ENCODE measurements around the gene EPHB1. TPM values are rescaled to one million over a fixed set of nuclear protein-coding genes. Genes with fewer than 3 reads are reported as not detected.

Gene EPHB1
- total RNA-seq, 2 donors from 2014 or later, result 0.60 TPM; not detected in 1

DNA sequence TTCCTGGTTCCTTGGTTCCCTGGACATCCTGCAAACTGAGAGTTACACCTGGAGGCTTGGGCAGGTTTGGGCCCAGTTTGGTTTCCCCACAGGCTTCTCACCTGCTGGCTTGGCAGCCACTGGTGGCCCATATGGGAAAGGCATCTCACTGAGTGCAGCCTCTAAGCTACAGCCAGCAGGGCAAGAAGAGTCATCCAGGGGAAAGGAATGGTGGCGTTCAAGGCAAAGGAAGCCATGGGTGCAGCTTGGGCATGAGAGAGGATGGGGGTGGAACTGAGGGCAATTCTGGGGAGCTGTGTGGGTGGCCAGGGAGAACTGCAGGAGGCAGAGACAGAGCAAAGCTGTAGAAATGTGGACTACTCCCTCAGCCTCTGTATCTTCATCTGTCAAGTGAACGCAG is 106.4 kb downstream of the EPHB1 start:
- no peak for ATAC-seq
- Mint-ChIP-seq H3K9me3 (no peaks in the 10 kb centered on the region), H3K36me3 (no peaks in the 10 kb centered on the region), H3K27ac (no peak overlapping the region)
- no peak for DNase-seq (ENCODE audit: low spot score in 2 of 2)

DNA sequence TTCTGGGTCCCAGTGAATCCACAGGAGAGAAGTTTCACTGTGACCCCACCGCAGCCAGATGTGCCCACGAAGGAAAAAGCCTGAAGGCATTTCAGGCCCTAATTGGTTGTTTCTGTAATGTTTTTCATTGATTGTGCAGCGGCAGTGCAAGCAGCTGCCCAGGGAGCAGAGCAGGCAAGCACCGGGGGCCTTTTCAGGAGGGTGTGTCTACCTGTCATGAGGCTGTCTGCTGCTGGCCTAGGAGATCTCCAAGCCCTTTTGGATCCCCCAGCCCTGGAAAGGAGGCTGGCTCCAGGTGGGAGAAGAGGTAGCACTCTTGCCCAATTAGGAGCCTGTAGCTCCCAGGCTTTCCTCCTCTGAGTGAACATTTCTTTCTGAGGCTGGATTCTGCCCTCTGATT is 108.8 kb downstream of the EPHB1 start:
- Mint-ChIP-seq H3K27ac (no peak overlapping the region), H3K36me3 (no peaks in the 10 kb centered on the region), H3K9me3 (no peaks in the 10 kb centered on the region)
- DNase-seq (ENCODE audit: low spot score in 2 of 2), result no peak
- ATAC-seq, result peak in 1 of 2 donors; percentile 32

DNA sequence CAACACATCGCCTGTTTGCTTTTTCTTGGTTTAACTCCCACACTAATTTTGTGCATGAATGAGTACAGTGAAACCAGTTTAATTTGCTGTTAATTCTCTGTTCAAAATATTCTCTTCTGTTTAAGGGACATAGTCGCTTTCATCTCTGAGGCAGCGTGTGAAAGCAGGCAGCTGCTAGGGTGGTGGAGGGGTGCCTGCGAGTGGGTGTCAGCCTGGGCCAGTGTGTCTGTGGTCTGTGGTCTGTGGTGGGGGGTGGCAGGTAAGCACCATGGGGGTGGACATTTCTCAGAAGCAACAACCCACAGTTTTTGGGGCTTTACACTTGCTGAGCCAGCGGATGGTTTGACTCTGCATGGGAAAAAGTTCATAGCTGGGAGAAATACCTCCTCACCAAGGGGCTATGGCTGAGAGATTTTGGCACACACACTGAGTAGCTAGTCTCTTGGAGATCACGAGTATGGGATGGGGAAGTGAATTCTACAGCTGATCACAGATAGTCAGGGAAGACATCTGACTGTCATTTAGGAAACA is 109.2 kb downstream of the EPHB1 start:
- Mint-ChIP-seq H3K9me3 (no peaks in the 10 kb centered on the region), H3K27ac (peak overlapping the region in 1 of 2 donors; percentile 85), H3K36me3 (no peaks in the 10 kb centered on the region)
- peak; percentile 66 to 91 for ATAC-seq
- DNase-seq (ENCODE audit: low spot score in 2 of 2), result no peak

DNA sequence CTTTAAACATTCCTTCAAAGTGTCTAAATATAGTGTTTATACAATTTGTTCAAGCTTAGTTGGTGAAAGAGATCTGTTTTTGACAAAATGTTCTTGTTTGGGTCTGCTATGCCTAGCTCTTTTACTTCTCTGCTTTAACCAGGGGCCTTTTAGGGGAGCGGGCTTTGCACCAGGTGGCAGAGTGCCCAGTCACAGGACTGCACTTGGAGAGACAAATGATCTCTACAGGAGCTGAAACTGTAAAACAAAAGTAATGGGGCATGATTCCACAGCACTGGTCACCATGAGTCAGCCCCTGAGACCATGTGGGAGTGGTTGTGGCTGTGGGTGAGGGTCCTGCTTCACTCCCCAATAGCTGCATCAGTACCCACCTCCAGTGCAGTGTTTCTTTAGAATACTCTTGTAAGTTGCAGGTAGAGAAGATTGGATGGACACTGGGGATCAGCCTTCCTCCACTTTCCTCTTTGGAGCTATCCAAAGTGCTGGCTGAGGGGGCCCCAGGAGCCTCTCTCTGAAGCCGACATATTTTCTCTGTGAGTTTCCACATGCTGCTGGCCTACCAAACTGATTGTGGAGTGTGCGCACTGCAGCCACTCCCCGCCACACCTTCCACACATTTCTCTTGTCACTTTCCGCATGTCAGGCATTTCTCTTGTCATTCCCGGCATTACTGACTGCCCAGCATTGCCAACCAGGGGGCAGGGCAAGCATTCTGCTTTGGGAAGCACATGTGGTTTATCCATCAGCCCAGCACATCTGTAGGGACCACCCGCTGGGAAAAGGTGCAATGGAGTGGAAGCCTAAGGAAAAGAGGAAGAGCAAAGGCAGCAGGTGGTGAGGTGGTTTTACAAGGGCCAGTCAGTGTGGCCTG is 110.0 kb downstream of the EPHB1 start:
- Mint-ChIP-seq H3K27ac (no peak overlapping the region), H3K36me3 (no peaks in the 10 kb centered on the region), H3K9me3 (no peaks in the 10 kb centered on the region)
- no peak for DNase-seq (ENCODE audit: low spot score in 2 of 2)
- peak in 1 of 2 donors; percentile 13 for ATAC-seq

DNA sequence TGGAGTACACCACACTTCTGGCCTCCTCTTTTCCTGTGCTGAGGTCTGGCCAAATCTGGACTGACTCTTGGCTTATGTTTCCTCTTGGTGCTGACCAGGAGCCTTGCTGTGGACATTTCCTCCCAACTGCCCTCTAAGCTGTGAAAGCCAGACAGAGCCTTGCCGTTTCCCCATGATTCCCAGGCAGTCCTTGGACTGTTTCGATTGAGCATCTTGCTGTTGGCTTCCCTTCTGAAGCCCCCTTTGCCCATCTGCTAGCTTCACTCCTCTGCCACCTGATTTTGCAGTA is 110.5 kb downstream of the EPHB1 start:
- no peak overlapping the region for H3K27ac Mint-ChIP-seq
- ATAC-seq (no peak), DNase-seq (ENCODE audit: low spot score in 2 of 2) (no peak)
- no peaks in the 10 kb centered on the region for H3K36me3 Mint-ChIP-seq
- no peaks in the 10 kb centered on the region for H3K9me3 Mint-ChIP-seq

DNA sequence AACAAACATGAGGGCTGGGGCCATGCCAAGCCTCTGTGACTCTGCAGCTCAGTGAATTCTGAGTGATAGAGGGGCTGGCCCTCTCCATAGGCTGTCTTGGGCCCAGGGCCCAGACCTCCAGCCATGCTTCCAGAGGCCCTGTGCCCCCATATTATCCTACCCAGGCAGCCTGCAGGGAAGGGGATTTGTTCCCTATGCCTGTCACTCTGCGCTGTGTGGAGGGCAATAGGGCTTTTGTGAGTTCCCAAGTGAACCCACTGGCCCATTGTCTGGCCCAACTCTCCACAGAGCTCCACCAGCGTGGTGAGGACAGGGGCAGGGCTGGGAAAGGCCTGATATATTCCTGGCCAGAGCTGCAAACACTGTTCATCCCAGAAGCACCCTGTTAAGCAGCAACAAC is 113.2 kb downstream of the EPHB1 start:
- Mint-ChIP-seq H3K27ac (no peak overlapping the region), H3K36me3 (no peaks in the 10 kb centered on the region), H3K9me3 (no peaks in the 10 kb centered on the region)
- no peak for DNase-seq (ENCODE audit: low spot score in 2 of 2)
- no peak for ATAC-seq

DNA sequence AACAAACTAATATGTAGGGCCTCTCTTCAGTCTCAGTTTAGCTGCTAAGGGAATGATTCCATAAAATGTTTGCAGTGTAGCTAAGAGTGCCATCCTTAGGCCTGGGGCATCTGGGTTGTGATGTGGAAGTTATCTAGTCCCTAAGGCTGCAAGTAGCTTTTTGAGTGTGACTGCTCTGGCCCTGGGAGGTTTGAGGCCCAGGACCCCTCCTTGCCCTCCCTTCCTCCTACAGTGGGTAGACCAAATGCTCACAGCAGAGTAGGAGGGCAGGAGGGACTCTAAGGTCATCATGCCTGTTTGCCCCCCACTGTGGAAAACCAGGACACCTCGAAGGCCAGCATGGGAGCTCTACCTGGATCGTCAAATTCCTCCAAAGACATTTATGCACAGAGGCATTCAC is 115.0 kb downstream of the EPHB1 start:
- Mint-ChIP-seq H3K27ac (no peak overlapping the region), H3K9me3 (no peaks in the 10 kb centered on the region), H3K36me3 (no peaks in the 10 kb centered on the region)
- DNase-seq (ENCODE audit: low spot score in 2 of 2), result no peak
- ATAC-seq, result no peak

DNA sequence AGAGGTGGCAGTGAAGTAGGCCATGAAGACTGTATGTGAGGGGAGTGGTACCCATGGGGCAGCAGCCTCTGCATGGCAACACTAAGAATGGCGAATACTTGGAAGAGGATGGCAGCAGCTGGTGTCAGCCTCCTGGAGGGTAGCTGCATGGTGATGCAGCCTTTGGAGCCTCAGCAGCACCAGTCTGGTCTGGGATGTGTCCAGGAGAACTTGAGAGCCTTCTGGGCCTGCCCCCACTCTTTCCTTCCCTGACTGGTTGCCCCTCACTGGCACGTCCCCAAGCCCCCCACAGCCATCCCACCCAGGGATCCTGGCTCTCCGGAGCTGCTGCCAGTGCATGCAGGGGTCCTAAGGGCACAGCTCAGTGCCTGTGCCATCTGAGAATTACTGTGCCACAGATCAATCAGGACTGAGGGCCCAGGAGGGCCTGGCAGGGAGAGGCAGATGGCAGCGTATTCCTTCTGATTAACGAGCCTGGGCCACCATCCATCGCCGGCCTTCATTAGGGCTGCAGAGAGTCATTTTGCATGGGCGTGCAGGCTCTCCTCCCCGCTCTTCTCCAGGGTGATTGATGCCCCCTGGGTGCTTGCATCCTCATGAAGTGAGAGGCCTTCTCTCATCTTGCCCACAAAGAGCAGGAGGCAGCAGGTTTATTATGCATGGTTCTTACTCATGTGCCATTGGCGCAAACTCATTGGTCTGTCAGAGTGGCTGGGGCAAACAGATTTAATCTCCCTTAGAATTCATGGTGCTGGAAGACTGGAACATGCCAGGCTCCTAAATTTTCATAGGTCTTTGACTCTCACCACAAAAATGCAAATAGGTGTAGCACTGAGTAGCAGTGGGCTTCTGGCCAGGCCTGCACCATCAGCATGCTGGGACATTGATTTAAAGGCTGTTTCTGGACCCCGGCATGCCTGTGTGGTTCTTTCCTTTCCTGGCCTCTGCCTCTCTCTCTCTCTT is 116.8 kb downstream of the EPHB1 start:
- H3K36me3 Mint-ChIP-seq, result no peaks in the 10 kb centered on the region
- no peak for ATAC-seq

DNA sequence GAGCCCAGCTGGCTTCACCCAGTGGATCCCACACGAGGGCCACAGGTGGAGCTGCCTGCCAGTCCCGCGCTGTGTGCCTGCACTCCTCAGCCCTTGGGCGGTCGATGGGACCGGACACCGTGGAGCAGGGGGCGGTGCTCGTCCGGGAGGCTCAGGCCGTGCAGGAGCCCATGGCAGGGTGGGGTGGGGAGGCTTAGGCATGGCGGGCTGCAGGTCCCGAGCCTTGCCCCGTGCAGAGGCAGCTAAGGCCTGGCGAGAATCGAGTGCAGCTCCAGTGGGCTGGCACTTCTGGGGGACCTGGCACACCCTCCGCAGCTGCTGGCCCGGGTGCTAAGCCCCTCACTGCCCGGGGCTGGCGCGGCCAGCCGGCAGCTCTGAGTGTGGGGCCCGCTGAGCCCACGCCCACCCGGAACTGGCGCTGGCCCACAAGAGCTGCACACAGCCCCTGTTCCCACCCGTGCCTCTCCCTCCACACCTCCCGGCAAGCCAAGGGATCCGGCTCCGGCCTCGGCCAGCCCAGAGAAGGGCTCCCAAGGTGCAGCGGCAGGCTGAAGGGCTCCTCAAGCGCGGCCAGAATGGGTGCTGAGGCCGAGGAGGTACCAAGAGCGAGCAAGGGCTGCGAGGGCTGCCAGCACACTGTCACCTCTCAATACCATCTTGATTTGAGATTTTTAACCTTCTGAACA is 121.4 kb downstream of the EPHB1 start:
- DNase-seq (ENCODE audit: low spot score in 2 of 2) (no peak), ATAC-seq (no peak)
- Mint-ChIP-seq H3K27ac (no peak overlapping the region), H3K36me3 (no peaks in the 10 kb centered on the region), H3K9me3 (no peaks in the 10 kb centered on the region)

More for the DNA sequence above, 116.8 kb downstream of the EPHB1 start:
- DNase-seq (ENCODE audit: low spot score in 2 of 2), result no peak
- no peaks in the 10 kb centered on the region for H3K9me3 Mint-ChIP-seq
- H3K27ac Mint-ChIP-seq, result no peak overlapping the region

DNA sequence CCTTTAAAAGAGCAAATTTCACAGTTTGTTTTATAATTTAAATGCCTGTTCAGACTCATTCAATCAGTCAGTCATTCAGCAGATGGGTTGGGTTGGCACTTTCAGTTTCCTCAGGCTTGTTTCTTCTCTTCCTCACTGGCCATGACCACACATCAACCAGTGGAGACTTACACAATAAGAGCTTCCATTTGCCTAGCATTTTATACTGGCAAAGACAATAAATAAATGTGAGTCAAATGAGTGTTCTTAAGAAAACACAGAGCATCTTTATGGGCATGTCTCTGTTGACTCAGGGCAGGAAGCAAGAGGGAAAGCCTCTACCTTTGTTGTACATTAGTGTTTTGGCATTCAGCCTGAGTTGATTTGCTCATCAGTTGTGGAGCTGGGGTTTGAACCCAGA is 122.6 kb downstream of the EPHB1 start:
- ATAC-seq (no peak), DNase-seq (ENCODE audit: low spot score in 2 of 2) (no peak)
- Mint-ChIP-seq H3K9me3 (no peaks in the 10 kb centered on the region), H3K27ac (no peak overlapping the region), H3K36me3 (no peaks in the 10 kb centered on the region)

DNA sequence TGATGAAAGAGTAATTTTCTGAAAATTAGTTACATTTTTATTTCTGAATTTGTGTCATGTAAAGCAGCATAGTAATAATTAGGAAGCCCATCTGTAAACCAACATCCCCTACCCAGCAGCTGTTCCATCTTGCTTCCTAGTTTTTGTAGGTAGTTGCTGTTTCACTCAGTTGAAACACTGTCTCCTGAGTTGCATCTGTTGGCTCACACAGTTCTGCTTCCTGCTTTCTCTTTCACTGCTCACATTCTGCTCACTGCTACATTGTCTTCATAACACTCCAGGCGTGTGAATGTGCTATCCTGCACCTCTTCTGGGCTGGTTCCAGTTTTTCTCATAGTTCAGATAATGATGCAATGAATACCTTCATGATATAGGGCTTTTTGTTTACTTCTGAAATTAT is 123.4 kb downstream of the EPHB1 start:
- DNase-seq (ENCODE audit: low spot score in 2 of 2), result no peak
- H3K36me3 Mint-ChIP-seq, result no peaks in the 10 kb centered on the region
- H3K27ac Mint-ChIP-seq, result no peak overlapping the region
- H3K9me3 Mint-ChIP-seq, result no peaks in the 10 kb centered on the region
- no peak for ATAC-seq

DNA sequence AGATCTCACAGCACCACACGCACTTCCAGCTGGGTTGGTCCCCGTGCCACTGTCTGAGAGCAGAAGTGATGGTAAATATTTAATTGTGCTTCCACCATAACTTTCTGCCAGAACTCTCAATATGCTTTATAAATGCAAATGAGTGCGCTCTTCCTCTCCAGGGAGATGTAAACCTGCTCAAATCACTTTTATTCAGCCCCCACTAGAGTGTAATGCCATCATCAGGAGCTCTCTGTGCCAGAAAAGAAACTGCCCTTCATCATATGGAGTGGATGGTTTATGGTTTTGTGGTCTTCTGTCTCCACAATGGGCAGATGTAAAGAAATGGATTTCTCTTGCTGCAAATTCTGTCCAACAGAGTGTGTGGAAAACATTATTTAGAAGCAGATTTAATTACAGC is 127.0 kb downstream of the EPHB1 start:
- Mint-ChIP-seq H3K36me3 (no peaks in the 10 kb centered on the region), H3K27ac (no peak overlapping the region), H3K9me3 (peaks cover 0 to 4% of the 10 kb centered on the region in 2 donors)
- ATAC-seq (no peak), DNase-seq (ENCODE audit: low spot score in 2 of 2) (no peak)

DNA sequence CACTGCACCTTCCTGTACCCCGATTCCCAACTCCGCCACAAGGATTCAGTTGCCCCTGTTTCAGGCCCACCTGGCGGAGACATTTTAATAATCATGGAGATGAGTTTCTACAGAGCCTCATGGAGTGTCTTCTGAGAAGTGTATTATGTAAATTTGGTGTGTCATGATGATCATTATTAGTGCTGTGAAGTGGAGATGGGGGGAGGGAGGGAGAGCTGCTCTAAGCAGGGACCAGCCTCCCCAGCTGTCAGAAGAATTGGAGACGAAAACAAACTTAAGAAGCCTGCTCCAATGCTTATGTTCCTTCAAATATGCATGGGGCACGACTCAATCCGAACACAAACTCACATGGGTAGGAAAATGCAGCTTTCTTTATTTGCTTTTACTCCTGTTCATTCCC is 127.8 kb downstream of the EPHB1 start:
- H3K9me3 Mint-ChIP-seq, result peaks cover 0 to 4% of the 10 kb centered on the region in 2 donors
- H3K36me3 Mint-ChIP-seq, result no peaks in the 10 kb centered on the region
- DNase-seq (ENCODE audit: low spot score in 2 of 2), result no peak
- H3K27ac Mint-ChIP-seq, result no peak overlapping the region
- no peak for ATAC-seq

DNA sequence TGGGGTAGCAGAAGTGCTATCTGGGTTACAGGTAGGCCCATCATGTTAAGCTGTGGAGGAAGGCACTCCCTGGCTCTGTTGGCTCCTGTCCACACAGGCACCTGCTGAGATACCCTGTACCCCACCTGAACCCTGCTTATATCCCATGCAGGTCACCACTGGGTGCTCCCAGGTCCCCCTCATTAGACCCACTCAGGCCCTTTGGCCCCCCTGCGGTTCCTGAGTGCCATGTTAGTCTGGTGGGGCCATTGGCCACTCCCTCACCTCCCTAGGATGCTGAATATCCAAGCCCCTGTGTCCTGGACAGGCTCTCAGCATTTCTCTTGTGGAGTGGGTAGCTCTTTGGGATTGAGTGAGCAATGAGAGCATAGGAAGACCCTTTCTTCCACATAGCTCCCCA is 128.2 kb downstream of the EPHB1 start:
- Mint-ChIP-seq H3K27ac (no peak overlapping the region), H3K36me3 (no peaks in the 10 kb centered on the region), H3K9me3 (peaks cover 0 to 4% of the 10 kb centered on the region in 2 donors)
- no peak for ATAC-seq
- no peak for DNase-seq (ENCODE audit: low spot score in 2 of 2)

DNA sequence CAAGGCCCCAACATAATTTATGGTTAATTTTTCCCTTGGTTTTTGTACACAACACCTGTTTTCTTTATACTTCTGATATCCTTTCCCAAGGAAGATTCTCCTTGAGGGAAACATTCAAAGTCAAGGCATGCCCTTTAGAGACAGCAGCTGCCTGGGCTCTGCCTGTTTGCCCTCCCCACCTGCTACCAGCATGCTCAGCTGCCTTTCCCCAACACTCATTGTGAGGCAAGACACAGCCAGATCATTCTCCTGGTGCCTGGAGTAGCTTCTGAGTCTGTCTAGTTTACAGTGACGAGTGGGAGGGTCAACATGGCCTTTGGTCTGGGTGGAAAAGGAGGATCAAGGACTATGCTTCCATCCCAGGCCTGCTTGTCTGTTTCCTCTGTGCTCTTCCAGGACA is 132.5 kb downstream of the EPHB1 start:
- DNase-seq (ENCODE audit: low spot score in 2 of 2) (no peak), ATAC-seq (no peak)
- Mint-ChIP-seq H3K36me3 (no peaks in the 10 kb centered on the region), H3K27ac (no peak overlapping the region), H3K9me3 (peaks cover 0 to 4% of the 10 kb centered on the region in 2 donors)

DNA sequence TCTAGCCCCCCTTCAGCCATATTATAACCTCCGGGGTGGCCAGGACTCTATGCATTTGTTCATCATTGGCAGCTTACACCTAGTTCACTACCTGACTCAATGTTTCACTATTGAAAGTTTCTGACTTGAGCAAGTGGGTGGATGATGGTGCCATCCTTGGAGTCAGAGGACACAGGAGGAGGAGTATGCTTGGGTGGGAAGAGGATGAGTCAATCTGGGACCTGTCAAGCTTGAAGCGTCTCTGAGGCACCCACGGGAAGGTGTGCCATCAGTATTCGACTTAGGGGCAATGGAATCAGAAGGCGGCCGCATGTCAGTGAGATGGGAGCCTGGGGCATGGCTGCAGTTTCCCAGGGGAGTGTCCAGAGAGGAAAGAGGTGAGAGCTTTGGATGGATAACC is 133.3 kb downstream of the EPHB1 start:
- H3K27ac Mint-ChIP-seq, result peak overlapping the region in 1 of 2 donors; percentile 5
- H3K9me3 Mint-ChIP-seq, result peaks cover 0 to 4% of the 10 kb centered on the region in 2 donors
- ATAC-seq, result peak in 1 of 2 donors; percentile 61
- DNase-seq (ENCODE audit: low spot score in 2 of 2), result no peak
- no peaks in the 10 kb centered on the region for H3K36me3 Mint-ChIP-seq

DNA sequence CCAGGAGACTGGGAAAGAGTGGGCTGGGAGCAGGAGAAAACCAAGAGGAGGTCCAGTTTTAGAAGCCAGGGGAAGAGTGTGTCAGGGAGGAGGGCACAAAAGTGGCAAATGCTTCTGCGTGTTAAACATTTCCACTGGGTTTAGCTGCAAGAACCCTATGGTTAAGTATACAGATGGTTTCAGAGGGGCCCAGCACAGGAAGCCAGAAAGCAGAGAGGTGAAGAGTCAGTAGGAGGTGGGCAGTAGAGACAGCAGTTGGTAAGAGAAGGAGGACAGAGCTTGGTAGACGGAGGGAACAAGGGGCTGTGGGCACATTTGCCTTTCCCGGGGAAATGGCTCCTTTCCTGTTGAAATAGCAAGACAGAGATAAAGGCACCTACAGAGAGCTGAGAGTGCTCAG is 133.8 kb downstream of the EPHB1 start:
- no peak for DNase-seq (ENCODE audit: low spot score in 2 of 2)
- ATAC-seq, result no peak
- Mint-ChIP-seq H3K36me3 (no peaks in the 10 kb centered on the region), H3K9me3 (peaks cover 0 to 4% of the 10 kb centered on the region in 2 donors), H3K27ac (peak overlapping the region in 1 of 2 donors; percentile 38)

Data from activated naive CD4-positive, alpha-beta T cell treated with anti-CD3 and anti-CD28 coated beads, Interleukin-2, amount 50 U/mL, for 72 hours (primary cell).